DOHH2 (cell line): ENCODE measurements around the gene ACTA2.

Source experiments
- H3F3A ChIP-seq: fragments of 200-600 bp; sonication (generic), shearing (Covaris generic); 2 replicates; pipeline ENCODE4 v1.6.0; 2016; ENCODE audit warnings: antibody characterized with exemption, mild to moderate bottlenecking; ENCODE audit not compliant: control insufficient read depth, insufficient read depth
- H3K27ac ChIP-seq: fragments of 200-600 bp; sonication (generic); 2 replicates; pipeline ENCODE4 v1.5.1; 2014; ENCODE audit warnings: low read depth, mild to moderate bottlenecking, low read length, moderate library complexity
- H3K27me3 ChIP-seq: fragments of 200-600 bp; sonication (generic); 2 replicates; pipeline ENCODE4 v1.6.1; 2014; ENCODE audit warnings: mild to moderate bottlenecking, low read length, mixed read lengths; ENCODE audit not compliant: control insufficient read depth
- H3K36me3 ChIP-seq: fragments of 200-600 bp; sonication (generic); 2 replicates; pipeline ENCODE4 v1.6.1; 2014; ENCODE audit warnings: mild to moderate bottlenecking, low read length, moderate library complexity, mixed read lengths; ENCODE audit not compliant: control insufficient read depth
- H3K4me1 ChIP-seq: fragments of 200-600 bp; sonication (generic); 2 replicates; pipeline ENCODE4 v1.6.1; 2014; ENCODE audit warnings: mild to moderate bottlenecking, low read length, mixed read lengths; ENCODE audit not compliant: control insufficient read depth
- H3K4me2 ChIP-seq: fragments of 200-600 bp; sonication (generic); 2 replicates; pipeline ENCODE4 v1.6.0; 2014; ENCODE audit warnings: mild to moderate bottlenecking, low read length, moderate library complexity
- H3K4me3 ChIP-seq: fragments of 200-600 bp; sonication (generic); 2 replicates; pipeline ENCODE4 v1.5.1; 2014; ENCODE audit warnings: mild to moderate bottlenecking, low read length, mixed read lengths
- H3K79me2 ChIP-seq: fragments of 200-600 bp; sonication (generic); 2 replicates; pipeline ENCODE4 v1.6.1; 2014; ENCODE audit warnings: mild to moderate bottlenecking, low read length, mixed read lengths; ENCODE audit not compliant: control insufficient read depth
- H3K9me2 ChIP-seq: fragments of 200-600 bp; sonication (generic); replicated peaks from 2 replicates; pipeline ENCODE4 v1.6.1; 2014; ENCODE audit warnings: mild to moderate bottlenecking, low read length, mixed read lengths; ENCODE audit not compliant: control insufficient read depth
- H3K9me3 ChIP-seq: fragments of 200-600 bp; sonication (generic); 2 replicates; pipeline ENCODE4 v1.6.1; 2014; ENCODE audit warnings: antibody characterized with exemption, low read length, mixed read lengths; ENCODE audit not compliant: control insufficient read depth, insufficient read depth
- H4K20me1 ChIP-seq: fragments of 200-600 bp; sonication (generic); 2 replicates; pipeline ENCODE4 v1.6.0; 2014; ENCODE audit warnings: low read depth, mild to moderate bottlenecking, antibody characterized with exemption, low read length, moderate library complexity; ENCODE audit not compliant: control insufficient read depth, insufficient read depth
- EZH2phosphoT487 ChIP-seq: fragments of 200-600 bp; sonication (generic); IDR thresholded peaks from 2 replicates; pipeline ENCODE4 v1.6.1; 2017; ENCODE audit warnings: borderline replicate concordance, mild to moderate bottlenecking, antibody characterized with exemption, low read length, moderate library complexity, mixed read lengths
- TF ChIP-seq, protein P1 (sequence below): fragments of 200-600 bp; sonication (generic); IDR thresholded peaks from one replicate; pipeline ENCODE4 v1.5.1; 2014; ENCODE audit warnings: antibody characterized with exemption, mild to moderate bottlenecking, low read depth, low read length; ENCODE audit not compliant: poor library complexity, severe bottlenecking

Gene ACTA2

DNA sequence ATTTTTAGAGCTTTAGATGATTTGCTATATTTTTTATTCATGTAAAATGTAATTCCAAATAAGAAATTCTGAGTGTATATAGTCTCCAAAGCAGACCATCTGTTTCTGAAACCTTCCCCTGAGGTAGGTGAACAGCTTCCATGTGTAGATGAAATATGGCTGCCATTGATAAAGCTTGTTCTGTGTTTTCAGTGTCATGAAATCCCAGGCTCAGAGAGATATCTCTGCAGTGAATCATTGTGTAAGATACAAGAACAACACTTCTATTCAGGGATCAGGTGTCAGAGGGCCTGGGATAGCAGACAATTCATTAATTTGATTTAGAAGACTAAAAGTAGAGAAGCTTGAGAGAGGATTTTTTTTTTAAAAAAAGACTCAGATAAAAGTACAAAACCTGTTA lies 29.1 kb downstream of the ACTA2 start:
- H3K27me3 ChIP-seq = no peaks in the 10 kb centered on the region

GRCh38 chr10:88922041-88922440 lies 30.5 kb downstream of the ACTA2 start:
- Histone ChIP-seq H3K27ac (no peak overlapping the region), H3K4me2 (no peak overlapping the region), H3K4me3 (no peak overlapping the region), H3K4me1 (no peaks in the 10 kb centered on the region), H4K20me1 (no peaks in the 10 kb centered on the region), H3K9me3 (no peaks in the 10 kb centered on the region), H3K36me3 (peaks cover 14% of the 10 kb centered on the region), H3K27me3 (no peaks in the 10 kb centered on the region), H3F3A (no peaks in the 10 kb centered on the region), H3K79me2 (no peaks in the 10 kb centered on the region), H3K9me2 (no peaks in the 10 kb centered on the region)
- TF ChIP-seq, protein P1, sequence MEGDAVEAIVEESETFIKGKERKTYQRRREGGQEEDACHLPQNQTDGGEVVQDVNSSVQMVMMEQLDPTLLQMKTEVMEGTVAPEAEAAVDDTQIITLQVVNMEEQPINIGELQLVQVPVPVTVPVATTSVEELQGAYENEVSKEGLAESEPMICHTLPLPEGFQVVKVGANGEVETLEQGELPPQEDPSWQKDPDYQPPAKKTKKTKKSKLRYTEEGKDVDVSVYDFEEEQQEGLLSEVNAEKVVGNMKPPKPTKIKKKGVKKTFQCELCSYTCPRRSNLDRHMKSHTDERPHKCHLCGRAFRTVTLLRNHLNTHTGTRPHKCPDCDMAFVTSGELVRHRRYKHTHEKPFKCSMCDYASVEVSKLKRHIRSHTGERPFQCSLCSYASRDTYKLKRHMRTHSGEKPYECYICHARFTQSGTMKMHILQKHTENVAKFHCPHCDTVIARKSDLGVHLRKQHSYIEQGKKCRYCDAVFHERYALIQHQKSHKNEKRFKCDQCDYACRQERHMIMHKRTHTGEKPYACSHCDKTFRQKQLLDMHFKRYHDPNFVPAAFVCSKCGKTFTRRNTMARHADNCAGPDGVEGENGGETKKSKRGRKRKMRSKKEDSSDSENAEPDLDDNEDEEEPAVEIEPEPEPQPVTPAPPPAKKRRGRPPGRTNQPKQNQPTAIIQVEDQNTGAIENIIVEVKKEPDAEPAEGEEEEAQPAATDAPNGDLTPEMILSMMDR = no peak
- TF ChIP-seq EZH2phosphoT487 = no peak

More for the DNA sequence above, 29.1 kb downstream of the ACTA2 start:
- no peak overlapping the region for H3K4me3 ChIP-seq
- H3K9me3 ChIP-seq = no peaks in the 10 kb centered on the region
- TF ChIP-seq, protein P1 = no peak
- TF ChIP-seq EZH2phosphoT487 = no peak
- H3K27ac ChIP-seq = no peak overlapping the region
- H4K20me1 ChIP-seq = no peaks in the 10 kb centered on the region
- no peak overlapping the region for H3K4me2 ChIP-seq
- H3K9me2 ChIP-seq = no peaks in the 10 kb centered on the region
- H3F3A ChIP-seq = no peaks in the 10 kb centered on the region
- H3K36me3 ChIP-seq = peaks cover 14% of the 10 kb centered on the region
- no peaks in the 10 kb centered on the region for H3K4me1 ChIP-seq
- no peaks in the 10 kb centered on the region for H3K79me2 ChIP-seq

DNA sequence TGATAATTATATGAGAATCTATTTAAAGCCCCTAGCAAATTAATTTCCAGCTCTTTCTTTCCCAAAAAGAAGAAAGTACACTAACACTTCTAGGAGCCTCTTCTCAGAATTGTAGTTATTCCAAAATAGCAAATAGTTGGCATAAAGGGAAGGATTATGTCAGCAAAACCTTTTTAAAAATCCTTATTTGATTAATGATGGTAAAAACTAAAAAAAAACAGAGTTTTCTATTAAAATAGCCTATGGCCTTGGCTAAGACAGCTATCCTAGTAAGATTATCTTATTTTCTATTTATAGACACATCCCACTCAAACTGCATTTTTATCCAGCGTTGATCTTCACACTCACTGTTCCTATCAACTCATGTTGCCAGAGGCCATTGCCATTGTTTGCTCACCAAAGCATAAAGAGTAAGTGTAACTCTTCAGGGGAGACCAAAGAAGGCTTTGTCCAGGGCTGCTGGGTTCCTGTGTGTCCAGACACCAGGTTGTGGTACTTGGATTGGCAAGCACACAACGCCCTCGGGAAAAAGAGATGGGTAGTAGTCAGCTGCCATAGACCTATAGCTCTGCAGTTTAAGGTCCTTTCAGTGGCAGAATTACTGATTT lies 31.5 kb downstream of the ACTA2 start:
- Histone ChIP-seq H4K20me1 (no peaks in the 10 kb centered on the region), H3K4me1 (no peaks in the 10 kb centered on the region), H3K79me2 (no peaks in the 10 kb centered on the region), H3K9me2 (no peaks in the 10 kb centered on the region), H3K4me3 (no peak overlapping the region), H3K36me3 (peaks cover 10% of the 10 kb centered on the region), H3K27me3 (no peaks in the 10 kb centered on the region), H3K9me3 (no peaks in the 10 kb centered on the region), H3F3A (no peaks in the 10 kb centered on the region), H3K27ac (no peak overlapping the region), H3K4me2 (no peak overlapping the region)
- TF ChIP-seq, protein P1 = no peak
- TF ChIP-seq EZH2phosphoT487 = no peak
